OCI-LY1 (cell line): ENCODE results near the gene GALNT9.

Experiments used
- H2AFZ ChIP-seq: fragments of 200-600 bp; sonication (generic), shearing (Covaris generic); 2 replicates; pipeline ENCODE4 v1.6.0; 2014; ENCODE audit warnings: antibody characterized with exemption, mild to moderate bottlenecking, low read length
- H3F3A ChIP-seq: fragments of 200-600 bp; sonication (generic), shearing (Covaris generic); 2 replicates; pipeline ENCODE4 v1.6.0; 2014; ENCODE audit warnings: mild to moderate bottlenecking, antibody characterized with exemption, low read length, moderate library complexity; ENCODE audit not compliant: insufficient read depth
- H3K27ac ChIP-seq: fragments of 200-600 bp; sonication (generic); 2 replicates; pipeline ENCODE4 v1.5.1; 2014; ENCODE audit warnings: low read length, mixed run types, mild to moderate bottlenecking, low read depth; ENCODE audit not compliant: poor library complexity, severe bottlenecking
- H3K27me3 ChIP-seq: fragments of 200-600 bp; sonication (generic); 2 replicates; pipeline ENCODE4 v1.6.0; 2014; ENCODE audit warnings: antibody characterized with exemption, mild to moderate bottlenecking, low read length, moderate library complexity; ENCODE audit not compliant: insufficient read depth
- H3K36me3 ChIP-seq: fragments of 200-600 bp; sonication (generic); 2 replicates; pipeline ENCODE4 v1.6.1; 2014; ENCODE audit warnings: mild to moderate bottlenecking, antibody characterized with exemption, low read length, moderate library complexity, mixed read lengths; ENCODE audit not compliant: insufficient read depth
- H3K4me1 ChIP-seq: fragments of 200-600 bp; sonication (generic); 2 replicates; pipeline ENCODE4 v1.5.1; 2014; ENCODE audit warnings: mild to moderate bottlenecking, low read length, moderate library complexity; ENCODE audit not compliant: insufficient read depth, severe bottlenecking
- H3K4me2 ChIP-seq: fragments of 200-600 bp; sonication (generic), shearing (Covaris generic); 2 replicates; pipeline ENCODE4 v1.6.1; 2014; ENCODE audit warnings: low read length
- H3K4me3 ChIP-seq: fragments of 200-600 bp; sonication (generic); 2 replicates; pipeline ENCODE4 v1.5.1; 2014; ENCODE audit warnings: low read length, low read depth, mild to moderate bottlenecking, mixed read lengths; ENCODE audit not compliant: poor library complexity, severe bottlenecking
- H3K79me2 ChIP-seq: fragments of 200-600 bp; shearing (Covaris generic); 2 replicates; pipeline ENCODE4 v1.6.1; 2016; ENCODE audit warnings: mixed run types, low read length, mixed read lengths; ENCODE audit not compliant: insufficient read depth
- H3K9ac ChIP-seq: fragments of 200-600 bp; sonication (generic), shearing (Covaris generic); 2 replicates; pipeline ENCODE4 v1.6.1; 2014; ENCODE audit warnings: mild to moderate bottlenecking, low read length, mixed read lengths
- H3K9me2 ChIP-seq: fragments of 200-600 bp; sonication (generic), shearing (Covaris generic); 2 replicates; pipeline ENCODE4 v1.6.1; 2014; ENCODE audit warnings: low read depth, mild to moderate bottlenecking, low read length, mixed read lengths
- H3K9me3 ChIP-seq: fragments of 200-600 bp; shearing (Covaris generic); 2 replicates; pipeline ENCODE4 v1.6.1; 2014; ENCODE audit warnings: low read length, mixed read lengths
- H4K20me1 ChIP-seq: fragments of 200-600 bp; sonication (generic), shearing (Covaris generic); 2 replicates; pipeline ENCODE4 v1.6.0; 2016; ENCODE audit warnings: mild to moderate bottlenecking, low read length; ENCODE audit not compliant: insufficient read depth
- EZH2 ChIP-seq: fragments of 200-600 bp; sonication (generic), shearing (Covaris generic); IDR thresholded peaks from 2 replicates; pipeline ENCODE4 v1.8.0; 2017; ENCODE audit warnings: borderline replicate concordance, mixed run types, mild to moderate bottlenecking, antibody characterized with exemption, low read length, moderate library complexity, mixed read lengths
- TF ChIP-seq, protein P1 (sequence below): fragments of 200-600 bp; sonication (generic), shearing (Covaris generic); IDR thresholded peaks from 2 replicates; pipeline ENCODE4 v1.5.1; 2017; ENCODE audit warnings: mild to moderate bottlenecking, antibody characterized with exemption, low read length, moderate library complexity, mixed read lengths

The GALNT9 gene

GRCh38 chr12:132345561-132346200 is 16.3 kb upstream of the GALNT9 start:
- no peak overlapping the region for H2AFZ ChIP-seq
- H3K9me2 ChIP-seq, result no peaks in the 10 kb centered on the region
- TF ChIP-seq EZH2, result no peak
- TF ChIP-seq, protein P1, sequence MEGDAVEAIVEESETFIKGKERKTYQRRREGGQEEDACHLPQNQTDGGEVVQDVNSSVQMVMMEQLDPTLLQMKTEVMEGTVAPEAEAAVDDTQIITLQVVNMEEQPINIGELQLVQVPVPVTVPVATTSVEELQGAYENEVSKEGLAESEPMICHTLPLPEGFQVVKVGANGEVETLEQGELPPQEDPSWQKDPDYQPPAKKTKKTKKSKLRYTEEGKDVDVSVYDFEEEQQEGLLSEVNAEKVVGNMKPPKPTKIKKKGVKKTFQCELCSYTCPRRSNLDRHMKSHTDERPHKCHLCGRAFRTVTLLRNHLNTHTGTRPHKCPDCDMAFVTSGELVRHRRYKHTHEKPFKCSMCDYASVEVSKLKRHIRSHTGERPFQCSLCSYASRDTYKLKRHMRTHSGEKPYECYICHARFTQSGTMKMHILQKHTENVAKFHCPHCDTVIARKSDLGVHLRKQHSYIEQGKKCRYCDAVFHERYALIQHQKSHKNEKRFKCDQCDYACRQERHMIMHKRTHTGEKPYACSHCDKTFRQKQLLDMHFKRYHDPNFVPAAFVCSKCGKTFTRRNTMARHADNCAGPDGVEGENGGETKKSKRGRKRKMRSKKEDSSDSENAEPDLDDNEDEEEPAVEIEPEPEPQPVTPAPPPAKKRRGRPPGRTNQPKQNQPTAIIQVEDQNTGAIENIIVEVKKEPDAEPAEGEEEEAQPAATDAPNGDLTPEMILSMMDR, result no peak
- H3F3A ChIP-seq, result no peaks in the 10 kb centered on the region
- H3K4me2 ChIP-seq, result no peak overlapping the region
- H3K9ac ChIP-seq, result no peak overlapping the region
- H3K27me3 ChIP-seq, result no peaks in the 10 kb centered on the region
- no peaks in the 10 kb centered on the region for H3K79me2 ChIP-seq
- H3K36me3 ChIP-seq, result no peaks in the 10 kb centered on the region
- H3K9me3 ChIP-seq, result no peaks in the 10 kb centered on the region
- H4K20me1 ChIP-seq, result no peaks in the 10 kb centered on the region
- H3K27ac ChIP-seq, result no peak overlapping the region
- H3K4me1 ChIP-seq, result no peaks in the 10 kb centered on the region
- no peak overlapping the region for H3K4me3 ChIP-seq

DNA sequence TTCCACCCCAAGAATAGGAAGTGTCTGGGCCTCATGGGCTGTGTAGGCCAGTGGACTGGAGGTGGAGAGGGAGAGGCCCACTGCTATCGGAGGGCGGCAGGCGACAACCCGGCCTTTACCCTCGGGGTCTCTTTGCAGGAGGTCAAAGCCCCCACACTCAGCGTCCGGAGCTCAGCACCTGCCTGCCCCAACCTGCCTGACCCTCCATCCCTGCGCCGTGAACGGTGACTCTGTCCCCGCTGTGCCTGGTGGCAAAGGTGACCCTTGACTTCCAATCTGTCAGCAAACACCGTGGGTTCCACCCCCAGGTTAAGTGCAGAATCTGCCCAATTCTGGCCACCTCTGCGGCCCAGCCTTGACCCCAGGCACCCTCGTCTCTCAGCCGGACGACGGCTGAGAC is 15.7 kb upstream of the GALNT9 start:
- Histone ChIP-seq H3K27ac (no peak overlapping the region), H3K9me3 (no peaks in the 10 kb centered on the region), H3F3A (no peaks in the 10 kb centered on the region), H3K4me1 (no peaks in the 10 kb centered on the region), H3K36me3 (no peaks in the 10 kb centered on the region), H4K20me1 (no peaks in the 10 kb centered on the region), H3K27me3 (no peaks in the 10 kb centered on the region), H2AFZ (no peak overlapping the region), H3K79me2 (no peaks in the 10 kb centered on the region), H3K9me2 (no peaks in the 10 kb centered on the region), H3K4me2 (no peak overlapping the region), H3K9ac (no peak overlapping the region), H3K4me3 (no peak overlapping the region)
- no peak for TF ChIP-seq EZH2
- TF ChIP-seq, protein P1, result no peak

- no peak overlapping the region for H3K27ac ChIP-seq
- no peak overlapping the region for H3K9ac ChIP-seq
- no peaks in the 10 kb centered on the region for H3K27me3 ChIP-seq
- no peaks in the 10 kb centered on the region for H4K20me1 ChIP-seq
- H3K9me3 ChIP-seq, result no peaks in the 10 kb centered on the region
- no peak overlapping the region for H3K4me2 ChIP-seq
- H3K4me1 ChIP-seq, result no peaks in the 10 kb centered on the region
- no peak overlapping the region for H3K4me3 ChIP-seq
- TF ChIP-seq, protein P1, result no peak
- TF ChIP-seq EZH2, result no peak
- H3F3A ChIP-seq, result no peaks in the 10 kb centered on the region
- H2AFZ ChIP-seq, result no peak overlapping the region
- no peaks in the 10 kb centered on the region for H3K79me2 ChIP-seq
- no peaks in the 10 kb centered on the region for H3K36me3 ChIP-seq
- H3K9me2 ChIP-seq, result no peaks in the 10 kb centered on the region
These were observed 15.2 kb upstream of the GALNT9 start for GRCh38 chr12:132344601-132345000.
